ENCODE data around the gene ASIP.

GRCh38 chr20:34246126-34246626, 5.0 kb downstream of the ASIP start:
- TF ChIP-seq CTCF (IDR thresholded peaks at IDR 0.05) (no peak), POLR2A (IDR thresholded peaks at IDR 0.05) (no peak)

Data from adrenal gland (tissue), 5 donors.